Hematopoietic multipotent progenitor cell treated with erythropoietin and hydrocortisone succinate and interleukin-3 and kit ligand, for 17 days (in vitro differentiated cells): ENCODE data around the gene RGS9.
"Not testable (repeated sequence)": the region's sequence is repeated elsewhere in the genome, so short reads cannot be mapped to it uniquely, and the experiment has no call there.

Experiments
- DNase-seq: peaks from one replicate; pipeline ENCODE4 v3.0.0-alpha.2; 2015; ENCODE audit warnings: low spot score

Gene RGS9

DNA sequence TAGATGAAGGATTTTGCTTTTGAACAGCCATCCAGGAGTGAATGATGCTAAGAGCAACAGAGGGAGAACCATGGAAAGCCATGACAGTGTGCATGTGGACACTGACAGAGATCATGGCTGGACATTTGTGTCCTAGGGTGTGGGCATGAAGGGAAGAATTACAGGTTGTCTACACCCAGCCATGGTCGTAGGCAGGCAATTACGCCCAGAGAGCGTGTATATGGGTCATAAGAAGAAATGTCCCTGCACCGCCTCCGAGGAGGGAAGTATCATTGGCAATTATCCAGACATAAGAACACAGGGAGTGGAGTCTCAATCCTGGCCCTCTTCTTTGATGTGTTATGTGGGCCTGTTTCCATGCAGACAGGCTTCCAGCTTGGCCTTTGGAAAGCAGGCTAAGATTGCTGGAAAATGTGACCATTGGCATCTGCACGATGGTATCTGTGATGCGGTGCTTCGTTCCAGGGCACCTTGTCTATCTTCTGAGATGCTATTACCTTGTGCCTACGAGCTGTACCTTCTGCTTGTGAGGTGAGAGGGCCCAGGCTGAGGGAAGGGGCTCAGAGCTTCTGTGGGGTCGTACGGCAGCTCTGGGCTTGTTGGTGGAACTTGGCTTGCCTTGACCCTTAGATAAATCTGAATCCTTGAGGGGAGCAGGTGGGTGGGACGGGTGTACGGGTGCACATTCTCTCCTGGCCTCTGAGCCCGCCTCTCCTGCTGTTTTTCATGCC is 19.8 kb downstream of the RGS9 start:
- no peak for DNase-seq

DNA sequence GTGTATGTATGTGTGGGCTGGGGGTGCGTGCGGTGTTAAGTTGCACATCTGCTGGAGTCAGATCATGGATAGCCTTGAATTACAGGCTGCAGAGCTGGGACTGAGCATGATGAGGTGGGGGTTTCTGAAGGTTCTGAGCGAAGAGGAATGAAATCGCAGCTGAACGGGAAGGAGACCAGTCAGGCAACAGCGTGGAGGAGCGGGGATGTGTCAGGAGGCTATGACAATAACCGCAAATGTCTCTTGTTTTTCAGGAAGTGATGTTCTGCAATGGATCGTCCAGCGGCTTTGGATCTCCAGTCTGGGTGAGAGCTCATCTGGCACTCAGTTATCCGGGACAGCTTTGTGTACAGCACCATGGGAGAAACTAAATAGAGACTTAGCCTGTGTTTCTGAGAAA is 20.9 kb downstream of the RGS9 start:
- DNase-seq: no peak

GRCh38 chr17:65158622-65159021 is 21.5 kb downstream of the RGS9 start:
- no peak for DNase-seq

GRCh38 chr17:65160516-65160915 is 23.3 kb downstream of the RGS9 start:
- no peak for DNase-seq

DNA sequence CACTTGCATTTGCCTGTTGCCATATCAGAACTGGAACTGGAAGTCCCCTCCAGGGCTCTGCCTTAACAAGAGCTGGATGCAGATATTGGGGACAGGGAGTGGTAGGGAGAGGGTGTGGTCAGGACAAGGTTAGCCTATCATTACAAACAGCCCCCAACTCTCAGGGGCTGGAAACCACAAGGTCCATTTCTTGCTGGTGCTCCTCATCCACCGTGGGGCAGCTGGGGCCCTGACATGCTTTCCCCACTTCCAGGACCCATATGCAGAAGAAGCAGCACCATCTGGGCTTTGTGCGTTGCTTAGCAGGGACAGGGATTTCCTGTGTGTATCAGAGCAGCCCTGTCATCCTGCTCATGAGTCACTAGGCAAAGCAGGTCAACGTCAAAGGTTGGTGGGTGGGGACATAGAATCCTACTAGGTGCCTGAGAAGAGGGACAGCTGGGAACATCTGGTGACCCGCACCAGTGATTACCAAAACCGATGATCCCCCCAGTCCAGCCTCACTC is 26.9 kb downstream of the RGS9 start:
- peak; percentile 58 for DNase-seq

DNA sequence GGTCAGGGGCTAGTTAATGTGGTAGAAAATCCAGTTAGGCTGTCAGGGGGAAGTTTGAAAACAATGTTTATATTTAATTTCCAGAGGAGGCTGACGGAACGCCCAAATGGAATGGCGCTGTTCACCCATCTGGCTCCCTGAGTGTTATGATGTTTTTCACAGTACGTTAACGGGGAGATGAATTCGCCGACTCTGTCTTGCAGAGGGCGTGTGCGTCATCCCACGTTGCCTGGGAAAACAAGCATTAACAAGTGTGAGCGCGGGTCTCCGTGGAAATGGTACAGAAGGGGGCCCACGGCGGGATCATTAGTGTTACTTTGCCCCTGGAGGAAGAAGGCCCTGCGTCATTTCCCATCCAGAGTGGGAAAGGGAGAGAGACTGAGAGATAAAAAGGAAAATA is 29.6 kb downstream of the RGS9 start:
- DNase-seq: no peak

DNA sequence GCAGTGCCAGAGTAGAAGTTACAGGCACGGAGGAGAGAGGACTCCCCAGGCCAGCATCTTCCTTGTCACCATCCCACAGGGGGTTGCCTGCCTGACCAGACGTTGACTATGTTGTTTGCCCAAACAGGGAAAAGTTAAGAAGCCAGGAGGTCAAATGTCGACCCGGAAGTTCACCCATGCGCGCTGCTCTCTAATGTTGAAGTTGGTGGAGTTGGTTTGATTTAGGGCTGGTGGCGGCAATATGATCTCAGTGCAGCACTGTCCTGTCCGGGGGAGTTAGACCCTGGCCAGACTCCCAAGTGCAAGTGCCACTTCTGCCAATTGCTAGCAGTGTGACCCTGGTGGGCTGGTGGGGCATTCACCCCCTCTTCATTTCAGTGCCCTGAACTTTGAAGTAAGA is 30.4 kb downstream of the RGS9 start:
- DNase-seq: no peak

- no peak for DNase-seq
Measured at GRCh38 chr17:65169691-65170090, 32.5 kb downstream of the RGS9 start.

- DNase-seq: no peak
Measured at GRCh38 chr17:65170839-65171238, 33.7 kb downstream of the RGS9 start.

- no peak for DNase-seq
Measured at GRCh38 chr17:65171752-65172151, 34.6 kb downstream of the RGS9 start.

GRCh38 chr17:65172496-65173136 is 35.4 kb downstream of the RGS9 start:
- no peak for DNase-seq

DNA sequence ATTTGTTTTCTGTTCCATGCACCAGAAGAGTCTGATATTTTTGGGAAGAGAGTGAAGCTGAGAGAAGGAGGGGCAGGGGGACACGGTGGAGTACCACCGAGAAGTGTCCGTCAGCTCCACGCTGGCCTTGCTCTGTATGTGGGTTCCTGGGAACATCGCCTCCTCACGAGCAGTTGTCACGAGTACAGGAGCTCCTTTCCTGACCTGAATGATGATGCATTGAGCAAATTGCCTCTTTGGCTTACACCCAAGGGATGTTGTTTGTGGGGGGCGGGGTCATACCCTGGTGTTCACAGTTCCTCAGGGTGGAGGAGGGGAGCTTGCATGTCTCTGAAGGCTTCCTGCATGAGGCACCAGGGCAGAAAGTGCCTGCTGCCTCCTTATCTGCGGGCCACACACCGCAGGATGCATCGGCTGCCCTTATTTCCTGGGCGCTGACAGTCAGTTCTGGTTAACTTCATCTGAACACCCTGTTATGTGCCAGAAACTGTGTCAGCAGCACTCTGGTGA is 36.2 kb downstream of the RGS9 start:
- DNase-seq: peak; percentile 91

DNA sequence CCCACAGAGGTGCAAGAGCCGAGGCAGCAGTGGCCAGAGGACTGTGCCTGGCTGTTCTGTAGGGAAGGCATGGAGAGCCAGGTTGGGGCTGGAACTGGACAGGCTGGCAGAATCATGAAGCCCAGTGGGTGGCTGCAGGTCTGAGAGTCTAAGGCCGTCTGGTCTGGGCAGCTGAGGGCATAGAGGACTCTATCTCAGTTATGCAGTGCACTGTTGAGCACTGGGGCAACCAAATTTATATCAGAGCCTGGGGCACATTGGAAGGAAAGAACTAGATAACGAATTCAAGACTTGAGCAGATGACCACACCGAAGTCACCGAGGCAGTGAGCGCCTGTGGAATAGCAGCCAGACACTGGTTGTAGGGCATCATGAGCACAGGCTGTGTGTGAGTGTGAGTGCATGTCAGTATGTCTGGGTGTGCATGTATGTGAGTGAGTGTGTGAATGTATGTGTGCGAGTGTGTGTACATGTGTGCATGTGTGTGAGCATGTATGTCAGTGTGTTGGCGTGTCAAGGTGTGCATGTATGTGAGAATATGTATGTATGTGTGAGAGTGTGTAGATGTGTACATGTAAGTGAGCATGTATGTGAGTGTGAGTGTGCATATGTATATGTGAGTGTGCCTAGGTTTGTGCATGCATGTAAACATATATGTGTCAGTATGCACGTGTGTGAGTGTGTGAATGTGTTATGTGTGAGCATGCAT is 37.0 kb downstream of the RGS9 start:
- DNase-seq: peak; percentile 58

DNA sequence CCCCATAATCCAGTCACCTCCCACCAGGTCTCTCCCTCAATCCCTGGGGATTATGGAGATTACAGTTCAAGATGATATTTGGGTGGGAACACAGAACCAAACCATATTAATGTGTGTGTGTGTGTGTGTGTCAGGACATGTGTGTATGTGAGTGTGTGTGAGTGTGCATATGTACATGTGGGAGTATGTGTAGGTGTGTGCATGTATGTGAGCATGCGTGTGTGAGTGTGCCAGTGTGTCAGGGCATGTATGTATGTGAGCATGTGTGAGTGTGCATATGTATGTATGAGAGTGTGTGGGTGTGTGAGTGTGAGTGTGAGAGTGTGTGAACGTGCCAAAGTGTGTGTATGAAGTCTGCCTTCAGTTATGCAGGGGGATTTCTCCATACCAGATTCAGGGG is 37.8 kb downstream of the RGS9 start:
- no peak for DNase-seq

DNA sequence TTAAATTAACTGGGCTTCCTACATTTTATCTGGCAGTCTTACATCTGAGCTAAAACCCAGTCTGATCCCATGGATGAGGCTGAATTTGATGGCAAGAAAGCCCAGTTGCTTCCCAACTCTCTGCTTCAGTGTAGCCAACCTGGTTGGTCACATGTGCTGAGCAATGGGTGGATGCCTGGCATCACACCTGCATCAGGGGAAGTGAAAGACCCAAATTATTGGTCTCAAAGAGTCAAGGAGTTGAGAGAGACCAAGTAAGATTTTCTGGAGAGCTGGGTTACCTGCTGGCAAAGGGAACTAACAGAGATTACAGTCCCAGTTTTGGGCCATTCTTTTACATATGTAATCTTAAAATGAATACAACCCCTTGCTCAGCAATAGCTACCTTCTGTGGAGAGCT is 38.8 kb downstream of the RGS9 start:
- DNase-seq: no peak

DNA sequence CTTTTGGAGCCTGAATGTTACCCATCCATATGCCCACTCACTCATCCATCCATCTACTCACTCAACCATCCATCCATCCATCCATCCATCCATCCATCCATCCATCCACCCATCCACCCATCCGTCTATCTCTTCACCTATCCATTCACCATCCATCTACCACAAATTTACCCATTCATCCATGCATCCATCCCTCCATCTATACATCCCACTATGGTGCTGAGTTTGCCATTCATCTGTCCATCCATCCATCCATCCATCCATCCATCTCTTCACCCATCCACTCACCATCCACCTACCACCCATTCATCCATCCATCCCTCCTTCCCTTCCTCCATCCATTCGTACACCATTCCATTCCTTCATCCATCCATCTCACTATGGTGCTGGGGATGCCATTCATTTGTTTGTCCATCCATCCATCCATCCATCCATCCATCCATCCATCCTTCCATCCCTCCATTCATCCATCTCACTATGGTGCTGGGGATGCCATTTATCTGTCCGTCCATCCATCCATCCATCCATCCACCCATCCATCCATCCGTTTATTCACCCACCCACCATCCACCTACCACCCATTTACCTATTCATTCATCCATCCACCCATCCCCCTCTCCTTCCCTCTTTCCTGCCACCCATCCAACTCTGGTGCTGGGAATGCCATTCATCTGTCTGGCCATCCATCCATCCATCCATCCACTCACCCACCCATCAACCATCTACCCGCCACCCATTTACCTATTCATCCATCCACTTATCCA is 39.7 kb downstream of the RGS9 start:
- DNase-seq: no peak

DNA sequence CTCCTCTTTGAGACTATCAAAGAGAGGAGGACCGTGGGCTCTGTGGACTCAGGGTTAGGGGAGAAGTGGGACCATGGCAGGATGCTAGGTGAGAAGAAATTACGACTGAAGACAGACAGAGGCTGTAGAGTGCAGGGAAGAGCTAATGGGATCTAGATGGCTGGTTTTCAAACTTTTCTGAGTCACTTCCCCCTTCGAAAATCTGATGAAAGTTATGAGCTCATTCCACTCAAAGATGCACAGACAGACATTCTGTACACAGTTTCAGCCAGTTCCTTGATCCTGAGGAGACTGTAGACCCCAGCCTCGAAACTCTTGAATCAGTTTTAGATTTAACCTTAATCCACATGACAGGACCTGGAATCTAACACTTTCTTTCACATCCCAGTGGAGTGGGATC is 40.7 kb downstream of the RGS9 start:
- no peak for DNase-seq

DNA sequence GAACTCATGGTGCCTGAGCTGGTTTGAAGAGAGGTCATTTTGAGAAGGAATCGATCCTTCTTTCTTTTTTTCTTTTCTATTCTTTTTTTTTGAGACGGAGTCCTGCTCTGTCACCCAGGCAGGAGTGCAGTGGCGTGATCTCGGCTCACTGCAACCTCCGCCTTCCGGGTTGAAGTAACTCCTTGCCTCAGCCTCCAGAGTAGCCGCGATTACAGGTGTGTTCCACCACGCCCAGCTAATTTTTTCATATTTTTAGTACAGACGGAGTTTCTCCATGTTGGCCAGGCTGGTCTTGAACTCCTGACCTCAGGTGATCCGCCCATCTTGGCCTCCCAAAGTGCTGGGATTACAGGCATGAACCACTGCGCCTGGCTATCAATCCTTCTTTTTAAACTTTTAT is 43.1 kb downstream of the RGS9 start:
- DNase-seq: not testable (repeated sequence)

- DNase-seq: not testable (repeated sequence)
Measured at GRCh38 chr17:65180752-65181236, 43.6 kb downstream of the RGS9 start.

GRCh38 chr17:65181237-65182061 is 44.3 kb downstream of the RGS9 start:
- DNase-seq: no peak

DNA sequence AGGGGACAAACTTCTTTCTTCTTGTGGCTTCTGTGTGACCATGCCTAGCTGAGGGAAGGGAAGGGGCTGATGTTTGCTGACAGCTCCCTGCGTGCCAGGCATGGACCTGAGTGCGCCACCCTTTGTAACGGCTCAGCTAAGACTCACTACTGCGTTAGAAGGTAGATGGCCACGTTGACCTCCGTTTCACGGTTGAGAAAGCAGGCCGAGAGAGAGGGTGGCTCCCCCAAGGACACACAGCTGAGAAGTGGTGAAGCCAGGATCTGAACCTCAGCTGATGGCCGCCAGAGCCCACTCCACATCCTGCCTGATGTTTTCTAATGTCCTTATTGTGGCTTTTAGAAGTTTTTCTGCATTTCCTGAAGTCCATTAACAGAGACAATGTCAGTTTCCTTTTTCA is 45.1 kb downstream of the RGS9 start:
- DNase-seq: no peak
